HTERT RPE-1 (cell line): ENCODE data around the gene WDR93.
"Not testable (repeated sequence)": the region's sequence is repeated elsewhere in the genome, so short reads cannot be mapped to it uniquely, and the experiment has no call there.

Source experiments
- in situ Hi-C: fragments of 300-500 bp; cut with MboI; formaldehyde crosslinking; loops from 4 replicates; pipeline ENCODE4 v1.14.3; 2020; ENCODE audit warnings: low sequenced_read_pairs

The WDR93 gene

GRCh38 chr15:89681146-89681545, 9.5 kb upstream of the WDR93 start:
- in situ Hi-C loops: no loop called here

GRCh38 chr15:89685995-89686394, 4.6 kb upstream of the WDR93 start:
- in situ Hi-C loops: no loop called here

- in situ Hi-C loops: no loop called here
Measured at GRCh38 chr15:89686522-89686921, 4.1 kb upstream of the WDR93 start.

- in situ Hi-C loops: not testable (repeated sequence)
Measured at GRCh38 chr15:89689930-89690275, 708 bp upstream of the WDR93 start.

- in situ Hi-C loops: no loop called here
Measured at GRCh38 chr15:89693091-89693490, 2.5 kb downstream of the WDR93 start.

- in situ Hi-C loops: no loop called here
Measured at GRCh38 chr15:89693696-89694095, 3.1 kb downstream of the WDR93 start.

- in situ Hi-C loops: no loop called here
Measured at GRCh38 chr15:89695198-89695597, 4.6 kb downstream of the WDR93 start.

- in situ Hi-C loops: no loop called here
Measured at GRCh38 chr15:89704411-89704810, 13.8 kb downstream of the WDR93 start.

GRCh38 chr15:89707577-89707976, 17.0 kb downstream of the WDR93 start:
- in situ Hi-C loops: no loop called here

- in situ Hi-C loops: no loop called here
Measured at GRCh38 chr15:89714775-89715174, 24.2 kb downstream of the WDR93 start.

- in situ Hi-C loops: no loop called here
Measured at GRCh38 chr15:89723031-89723430, 32.4 kb downstream of the WDR93 start.

GRCh38 chr15:89724621-89725020, 34.0 kb downstream of the WDR93 start:
- in situ Hi-C loops: no loop called here

- in situ Hi-C loops: no loop called here
Measured at GRCh38 chr15:89725064-89725463, 34.5 kb downstream of the WDR93 start.

GRCh38 chr15:89728254-89728653, 37.6 kb downstream of the WDR93 start:
- in situ Hi-C loops: no loop called here

- in situ Hi-C loops: no loop called here
Measured at GRCh38 chr15:89731275-89731674, 40.7 kb downstream of the WDR93 start.

- in situ Hi-C loops: no loop called here
Measured at GRCh38 chr15:89732451-89733172, 42.0 kb downstream of the WDR93 start.

- in situ Hi-C loops: no loop called here
Measured at GRCh38 chr15:89735773-89736172, 45.2 kb downstream of the WDR93 start.

- in situ Hi-C loops: no loop called here
Measured at GRCh38 chr15:89740137-89740536, 49.5 kb downstream of the WDR93 start.

GRCh38 chr15:89743011-89743410, 52.4 kb downstream of the WDR93 start:
- in situ Hi-C loops: no loop called here

- in situ Hi-C loops: no loop called here
Measured at GRCh38 chr15:89743594-89743993, 53.0 kb downstream of the WDR93 start.

GRCh38 chr15:89745131-89745530, 54.5 kb downstream of the WDR93 start:
- in situ Hi-C loops: no loop called here

GRCh38 chr15:89745768-89746167, 55.2 kb downstream of the WDR93 start:
- in situ Hi-C loops: no loop called here

GRCh38 chr15:89746386-89746780, 55.8 kb downstream of the WDR93 start:
- in situ Hi-C loops: no loop called here
